Type B pancreatic cell (in vitro differentiated cells): ENCODE measurements around the gene PRKCG. TPM values are rescaled to one million over a fixed set of nuclear protein-coding genes. Genes with fewer than 3 reads are reported as not detected.
"Not testable (repeated sequence)": the region's sequence is repeated elsewhere in the genome, so short reads cannot be mapped to it uniquely, and the experiment has no call there.

Experiments used
- DNase-seq: peaks from one replicate; pipeline ENCODE4 v3.0.0; 2021; ENCODE audit warnings: mixed read lengths; ENCODE audit not compliant: unreplicated experiment; ENCODE audit errors: extremely low spot score
- H3K27ac Mint-ChIP-seq: 2 replicates; pipeline ENCODE4 v1.8.0; 2021; ENCODE audit warnings: mild to moderate bottlenecking, mixed read lengths
- H3K27me3 Mint-ChIP-seq: 2 replicates; pipeline ENCODE4 v1.8.0; 2021; ENCODE audit warnings: mixed read lengths
- H3K36me3 Mint-ChIP-seq: 2 replicates; pipeline ENCODE4 v1.8.0; 2021; ENCODE audit warnings: mixed read lengths
- H3K4me1 Mint-ChIP-seq: one replicate; pipeline ENCODE4 v1.8.0; 2021; ENCODE audit warnings: mixed read lengths; ENCODE audit not compliant: unreplicated experiment
- H3K4me3 Mint-ChIP-seq: 2 replicates; pipeline ENCODE4 v1.8.0; 2021; ENCODE audit warnings: mild to moderate bottlenecking, mixed read lengths
- H3K9me3 Mint-ChIP-seq: 2 replicates; pipeline ENCODE4 v1.8.0; 2021; ENCODE audit warnings: mixed read lengths
- CTCF ChIP-seq: fragments of 200-600 bp; sonication (generic); conservative IDR thresholded peaks from 2 replicates; pipeline ENCODE4 v1.5.0; 2021; ENCODE audit warnings: antibody characterized with exemption, mild to moderate bottlenecking
- total RNA-seq: library from RNA; stranded (reverse); gene quantifications from 2 replicates; pipeline ENCODE4 v1.2.1, GENCODE V29; 2021; ENCODE audit warnings: low replicate concordance

PRKCG gene
- total RNA-seq, 1 donor from 2014 or later = 3.1 TPM

DNA sequence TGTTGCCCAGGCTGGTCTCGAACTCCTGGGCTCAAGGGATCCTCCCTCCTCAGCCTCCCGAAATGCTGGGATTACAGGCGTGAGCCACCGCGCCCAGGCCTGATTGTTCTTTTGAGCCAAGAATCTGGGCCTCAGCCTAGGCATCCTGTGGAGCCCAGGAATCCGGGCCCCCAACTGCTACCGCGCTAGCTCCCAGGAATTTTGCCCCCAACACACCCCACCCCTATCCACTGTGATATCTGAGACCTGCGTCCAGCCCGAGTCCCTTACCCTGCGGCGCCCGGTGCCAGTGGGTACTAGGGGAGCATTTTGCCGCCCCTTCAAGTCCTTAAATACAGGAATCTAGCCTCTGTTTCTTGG lies 15.2 kb upstream of the PRKCG start:
- no peak for DNase-seq
- peaks cover 6% of the 10 kb centered on the region for H3K36me3 Mint-ChIP-seq
- no peak for TF ChIP-seq CTCF
- H3K27ac Mint-ChIP-seq = peak overlapping the region; percentile 98
- peak overlapping the region; percentile 98 for H3K4me3 Mint-ChIP-seq
- H3K27me3 Mint-ChIP-seq = no peaks in the 10 kb centered on the region
- peaks cover 7% of the 10 kb centered on the region for H3K4me1 Mint-ChIP-seq
- H3K9me3 Mint-ChIP-seq = no peaks in the 10 kb centered on the region

GRCh38 chr19:53867225-53868090 lies 14.5 kb upstream of the PRKCG start, which contains the start of gene MYADM:
Gene MYADM (plus strand): TSS chr19:53867883. CDS start chr19:53873530, 5,647 bp downstream.
- Mint-ChIP-seq H3K4me3 (peak within 1 kb of the TSS; percentile 98), H3K9me3 (no peaks in the 10 kb centered on the region), H3K27me3 (no peaks in the 10 kb centered on the region), H3K27ac (peak within 1 kb of the TSS; percentile 98), H3K4me1 (peaks cover 7% of the 10 kb centered on the region), H3K36me3 (peaks cover 6% of the 10 kb centered on the region)
- DNase-seq = peak; percentile 98
- TF ChIP-seq CTCF = no peak

DNA sequence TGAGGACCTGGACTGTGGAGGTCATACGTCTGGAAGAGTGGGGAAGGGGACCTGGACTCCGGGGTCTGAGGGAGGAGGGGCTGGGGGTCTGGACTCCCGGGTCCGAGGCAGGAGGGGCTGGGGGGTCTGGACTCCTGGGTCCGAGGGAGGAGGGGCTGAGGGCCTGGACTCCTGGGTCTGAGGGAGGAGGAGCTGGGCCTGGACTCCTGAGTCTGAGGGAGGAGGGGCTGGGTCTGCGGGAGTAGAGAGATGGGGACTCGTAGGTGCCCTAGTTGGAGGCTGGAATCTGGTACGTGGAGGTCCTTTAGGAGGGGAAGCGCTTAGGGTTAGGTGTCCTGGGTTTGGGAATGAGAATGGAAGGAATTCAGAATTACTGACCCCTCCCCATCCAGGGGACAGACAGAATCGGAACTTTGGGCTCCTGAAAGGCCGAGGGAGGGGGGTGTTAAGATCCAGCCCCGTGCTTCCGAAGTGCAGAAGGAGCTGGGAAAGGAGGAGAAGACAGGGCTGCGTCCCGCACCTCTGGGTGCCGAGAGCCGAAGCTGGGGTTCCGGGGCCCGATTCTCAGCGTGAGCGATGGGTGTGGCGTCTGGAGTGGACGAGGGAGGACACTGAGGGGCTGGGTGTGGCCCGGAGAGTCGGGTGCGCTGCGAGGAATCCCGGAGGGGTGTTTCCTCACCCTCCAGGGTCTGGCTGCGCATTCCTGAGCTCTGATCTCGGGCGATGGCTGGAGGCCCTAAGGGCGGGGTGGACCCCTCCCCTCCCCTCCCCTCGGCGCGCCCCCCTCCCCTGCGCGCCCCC lies 13.7 kb upstream of the PRKCG start:
- Mint-ChIP-seq H3K4me3 (peak overlapping the region; percentile 98), H3K9me3 (no peaks in the 10 kb centered on the region), H3K27ac (peak overlapping the region; percentile 98), H3K4me1 (peaks cover 7% of the 10 kb centered on the region), H3K27me3 (no peaks in the 10 kb centered on the region), H3K36me3 (peaks cover 6% of the 10 kb centered on the region)
- no peak for TF ChIP-seq CTCF
- peak; percentile 78 for DNase-seq

GRCh38 chr19:53868892-53869804 lies 12.8 kb upstream of the PRKCG start:
- Mint-ChIP-seq H3K9me3 (no peaks in the 10 kb centered on the region), H3K27ac (peak overlapping the region; percentile 98), H3K4me1 (peaks cover 8% of the 10 kb centered on the region), H3K27me3 (no peaks in the 10 kb centered on the region), H3K36me3 (peaks cover 12% of the 10 kb centered on the region), H3K4me3 (peak overlapping the region; percentile 98)
- peak; percentile 91 for DNase-seq
- TF ChIP-seq CTCF = peak; percentile 65

DNA sequence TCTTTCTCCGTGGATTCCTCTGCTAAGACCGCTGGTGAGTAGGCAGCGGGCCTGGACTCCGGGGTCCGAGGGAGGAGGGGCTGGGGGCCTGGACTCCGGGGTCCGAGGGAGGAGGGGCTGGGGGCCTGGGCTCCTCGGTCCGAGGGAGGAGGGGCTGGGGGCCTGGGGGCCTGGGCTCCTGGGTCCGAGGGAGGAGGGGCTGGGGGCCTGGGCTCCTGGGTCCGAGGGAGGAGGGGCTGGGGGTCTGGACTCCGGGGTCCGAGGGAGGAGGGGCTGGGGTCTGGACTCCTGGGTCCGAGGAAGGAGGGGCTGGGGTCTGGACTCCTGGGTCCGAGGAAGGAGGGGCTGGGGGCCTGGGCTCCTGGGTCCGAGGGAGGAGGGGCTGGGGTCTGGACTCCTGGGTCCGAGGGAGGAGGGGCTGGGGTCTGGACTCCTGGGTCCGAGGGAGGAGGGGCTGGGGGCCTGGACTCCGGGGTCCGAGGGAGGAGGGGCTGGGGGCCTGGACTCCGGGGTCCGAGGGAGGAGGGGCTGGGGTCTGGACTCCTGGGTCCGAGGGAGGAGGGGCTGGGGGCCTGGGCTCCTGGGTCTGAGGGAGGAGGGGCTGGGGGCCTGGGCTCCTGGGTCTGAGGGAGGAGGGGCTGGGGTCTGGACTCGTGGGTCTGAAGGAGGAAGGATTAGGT lies 12.1 kb upstream of the PRKCG start:
- Mint-ChIP-seq H3K4me1 (peaks cover 12% of the 10 kb centered on the region), H3K4me3 (peak overlapping the region; percentile 98), H3K36me3 (peaks cover 19% of the 10 kb centered on the region), H3K27ac (peak overlapping the region; percentile 98)
- DNase-seq, H3K9me3 Mint-ChIP-seq, H3K27me3 Mint-ChIP-seq: not testable (repeated sequence)
